ENCODE data around the gene NPHP1. TPM values are rescaled to one million over a fixed set of nuclear protein-coding genes. Genes with fewer than 3 reads are reported as not detected.
"Not testable (repeated sequence)": the region's sequence is repeated elsewhere in the genome, so short reads cannot be mapped to it uniquely, and the experiment has no call there.

Gene NPHP1
- total RNA-seq, 1 experiment from 2014 or later = 4.7 TPM

DNA sequence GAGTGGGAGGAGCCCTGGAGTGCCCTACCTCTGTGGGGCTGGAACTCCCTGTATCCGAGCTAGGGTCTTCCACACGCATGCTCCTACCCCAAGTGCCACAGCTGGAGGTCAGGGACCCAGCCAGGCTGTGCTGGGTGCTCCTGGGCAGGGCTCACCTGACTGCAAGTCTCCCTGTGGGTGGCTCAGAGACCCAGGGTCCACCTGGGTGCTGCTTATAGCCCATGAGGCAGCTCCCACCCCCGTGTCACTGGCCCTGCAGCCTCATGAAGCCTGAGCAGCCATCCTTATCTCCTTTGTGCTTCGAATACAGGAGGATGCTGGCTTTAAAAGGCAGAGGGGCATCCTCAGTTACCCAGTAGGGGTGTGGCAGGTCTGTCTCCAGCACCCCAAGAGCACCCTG lies 103.9 kb downstream of the NPHP1 start:
- RAD21 ChIA-PET (ENCODE audit: low non-redundant PET in 1 of 2, low total read pairs in 2 of 2, uncharacterized antibody in 2 of 2, unreplicated experiment in 2 of 2); H3K9me3 ChIP-seq (ENCODE audit: control insufficient read depth in 1 of 2, insufficient read depth in 1 of 2, low read depth in 1 of 2, low read length in 2 of 2); CTCF ChIA-PET; intact Hi-C loops (cut with micrococcal nuclease); H4K20me1 ChIP-seq (ENCODE audit: insufficient read depth); POLR2A ChIA-PET; DNase-seq (ENCODE audit: low read depth, low spot score); H3K9me2 ChIP-seq (ENCODE audit: insufficient read depth); BruUV-seq (replicated peaks); H3K27me3 ChIP-seq (ENCODE audit: insufficient read depth, low read length); H2AFZ ChIP-seq (ENCODE audit: low read depth, low read length, poor library complexity, severe bottlenecking): not testable (repeated sequence)
- peak overlapping the region in 1 of 2 experiments; percentile 44; a peak in 1 of 4 replicates for H3K4me3 ChIP-seq (replicated peaks in 1 of 2; ENCODE audit: low read depth in 1 of 2, low read length in 2 of 2)
- peaks cover 99% of the 10 kb centered on the region for H3K79me2 ChIP-seq (ENCODE audit: insufficient read depth, low read length)
- TF ChIP-seq POLR2A (IDR thresholded peaks at IDR 0.05; ENCODE audit: borderline replicate concordance, extremely low read depth, insufficient read depth, insufficient read length) = peak; percentile 17
- peaks cover 83 to 100% of the 10 kb centered on the region in 2 experiments for H3K4me1 ChIP-seq (ENCODE audit: control insufficient read depth in 1 of 2, insufficient read depth in 2 of 2, low read length in 2 of 2)
- peak overlapping the region; percentile 100 for H3K27ac ChIP-seq (ENCODE audit: low read depth, low read length)
- peaks cover 0 to 41% of the 10 kb centered on the region in 2 experiments; a peak in 2 of 4 replicates for H3K36me3 ChIP-seq (ENCODE audit: control insufficient read depth in 1 of 2, insufficient read depth in 2 of 2, low read length in 2 of 2)
- H3K4me2 ChIP-seq (ENCODE audit: low read length) = peak overlapping the region; percentile 65
- peak; percentile 26 for ATAC-seq
- peak overlapping the region; percentile 78 for H3K9ac ChIP-seq (ENCODE audit: low read length)

GRCh38 chr2:110100480-110100879 lies 104.3 kb downstream of the NPHP1 start:
- no peak for TF ChIP-seq ELF1 (IDR thresholded peaks at IDR 0.05; ENCODE audit: borderline replicate concordance, low read depth)
- TF ChIP-seq SIN3A (IDR thresholded peaks at IDR 0.05; ENCODE audit: low read depth) = no peak
- no peak for TF ChIP-seq JUND (IDR thresholded peaks at IDR 0.05)
- TF ChIP-seq SRF (IDR thresholded peaks at IDR 0.05; ENCODE audit: low read depth) = no peak
- TF ChIP-seq RAD21 (IDR thresholded peaks at IDR 0.05; ENCODE audit: low read depth) = no peak
- TF ChIP-seq REST (IDR thresholded peaks at IDR 0.05; ENCODE audit: low read depth) = no peak
- no peak for TF ChIP-seq EGR1 (IDR thresholded peaks at IDR 0.05; ENCODE audit: low read depth)
- TF ChIP-seq POLR2AphosphoS5 (IDR thresholded peaks at IDR 0.05; ENCODE audit: low read depth, low read length) = no peak; the same call in 1 of the 2 replicates
- TF ChIP-seq, protein P1, sequence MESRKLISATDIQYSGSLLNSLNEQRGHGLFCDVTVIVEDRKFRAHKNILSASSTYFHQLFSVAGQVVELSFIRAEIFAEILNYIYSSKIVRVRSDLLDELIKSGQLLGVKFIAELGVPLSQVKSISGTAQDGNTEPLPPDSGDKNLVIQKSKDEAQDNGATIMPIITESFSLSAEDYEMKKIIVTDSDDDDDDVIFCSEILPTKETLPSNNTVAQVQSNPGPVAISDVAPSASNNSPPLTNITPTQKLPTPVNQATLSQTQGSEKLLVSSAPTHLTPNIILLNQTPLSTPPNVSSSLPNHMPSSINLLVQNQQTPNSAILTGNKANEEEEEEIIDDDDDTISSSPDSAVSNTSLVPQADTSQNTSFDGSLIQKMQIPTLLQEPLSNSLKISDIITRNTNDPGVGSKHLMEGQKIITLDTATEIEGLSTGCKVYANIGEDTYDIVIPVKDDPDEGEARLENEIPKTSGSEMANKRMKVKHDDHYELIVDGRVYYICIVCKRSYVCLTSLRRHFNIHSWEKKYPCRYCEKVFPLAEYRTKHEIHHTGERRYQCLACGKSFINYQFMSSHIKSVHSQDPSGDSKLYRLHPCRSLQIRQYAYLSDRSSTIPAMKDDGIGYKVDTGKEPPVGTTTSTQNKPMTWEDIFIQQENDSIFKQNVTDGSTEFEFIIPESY (IDR thresholded peaks at IDR 0.05; ENCODE audit: extremely low read depth, insufficient replicate concordance, low read length) = no peak
- TF ChIP-seq CEBPB (IDR thresholded peaks at IDR 0.05; ENCODE audit: low read depth) = no peak
- TF ChIP-seq YY1 (IDR thresholded peaks at IDR 0.05; ENCODE audit: extremely low read depth, insufficient replicate concordance, low read depth, low read length) = no peak
- TF ChIP-seq CBX3 (IDR thresholded peaks at IDR 0.05; ENCODE audit: low read depth) = no peak
- TF ChIP-seq, protein P2, sequence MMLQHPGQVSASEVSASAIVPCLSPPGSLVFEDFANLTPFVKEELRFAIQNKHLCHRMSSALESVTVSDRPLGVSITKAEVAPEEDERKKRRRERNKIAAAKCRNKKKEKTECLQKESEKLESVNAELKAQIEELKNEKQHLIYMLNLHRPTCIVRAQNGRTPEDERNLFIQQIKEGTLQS (IDR thresholded peaks at IDR 0.05) = no peak
- no peak for TF ChIP-seq ZNF274 (IDR thresholded peaks at IDR 0.05; ENCODE audit: low read depth, low read length)
- no peak for TF ChIP-seq FOSL1 (IDR thresholded peaks at IDR 0.05; ENCODE audit: low read depth)
- no peak overlapping the region for H2AFZ ChIP-seq (ENCODE audit: low read depth, low read length, poor library complexity, severe bottlenecking)
- no peaks in the 10 kb centered on the region for H3K9me2 ChIP-seq (ENCODE audit: insufficient read depth)
- CTCF ChIA-PET = no interaction called here
- peaks cover 99% of the 10 kb centered on the region for H3K79me2 ChIP-seq (ENCODE audit: insufficient read depth, low read length)
- no peaks in the 10 kb centered on the region for H3K27me3 ChIP-seq (ENCODE audit: insufficient read depth, low read length)
- POLR2A ChIA-PET = no interaction called here
- intact Hi-C loops (cut with micrococcal nuclease) = no loop called here
- peaks cover 80 to 100% of the 10 kb centered on the region in 2 experiments for H3K4me1 ChIP-seq (ENCODE audit: control insufficient read depth in 1 of 2, insufficient read depth in 2 of 2, low read length in 2 of 2)
- no peaks in the 10 kb centered on the region for H4K20me1 ChIP-seq (ENCODE audit: insufficient read depth)
- no peak for DNase-seq (ENCODE audit: low read depth, low spot score)
- peak overlapping the region; percentile 65 for H3K4me2 ChIP-seq (ENCODE audit: low read length)
- peak; percentile 1; the same call in 1 of the 2 replicates for ATAC-seq
- H3K4me3 ChIP-seq (replicated peaks in 1 of 2; ENCODE audit: low read depth in 1 of 2, low read length in 2 of 2) = no peak overlapping the region
- H3K36me3 ChIP-seq (ENCODE audit: control insufficient read depth in 1 of 2, insufficient read depth in 2 of 2, low read length in 2 of 2) = peaks cover 0 to 41% of the 10 kb centered on the region in 2 experiments; a peak in 2 of 4 replicates
- H3K9ac ChIP-seq (ENCODE audit: low read length) = peak overlapping the region; percentile 78
- RAD21 ChIA-PET (ENCODE audit: low non-redundant PET in 1 of 2, low total read pairs in 2 of 2, uncharacterized antibody in 2 of 2, unreplicated experiment in 2 of 2) = no interaction called here
- BruUV-seq (replicated peaks) = no TSS peak
- no peaks in the 10 kb centered on the region for H3K9me3 ChIP-seq (ENCODE audit: control insufficient read depth in 1 of 2, insufficient read depth in 1 of 2, low read depth in 1 of 2, low read length in 2 of 2)
- H3K27ac ChIP-seq (ENCODE audit: low read depth, low read length) = peak overlapping the region; percentile 100
